NCI-H1092 treated with DMSO at 0.1 percent for 48 hours (cell line): ENCODE measurements around the gene POU2F1.

Source experiments
- DNase-seq: peaks from one replicate; lab custom pipeline; 2025; lab: John Stamatoyannopoulos, UW

The POU2F1 gene

GRCh38 chr1:167272369-167272957 lies 51.8 kb downstream of the POU2F1 start:
- DNase-seq, result no peak

GRCh38 chr1:167273027-167273800 lies 52.5 kb downstream of the POU2F1 start:
- DNase-seq, result peak; percentile 21

DNA sequence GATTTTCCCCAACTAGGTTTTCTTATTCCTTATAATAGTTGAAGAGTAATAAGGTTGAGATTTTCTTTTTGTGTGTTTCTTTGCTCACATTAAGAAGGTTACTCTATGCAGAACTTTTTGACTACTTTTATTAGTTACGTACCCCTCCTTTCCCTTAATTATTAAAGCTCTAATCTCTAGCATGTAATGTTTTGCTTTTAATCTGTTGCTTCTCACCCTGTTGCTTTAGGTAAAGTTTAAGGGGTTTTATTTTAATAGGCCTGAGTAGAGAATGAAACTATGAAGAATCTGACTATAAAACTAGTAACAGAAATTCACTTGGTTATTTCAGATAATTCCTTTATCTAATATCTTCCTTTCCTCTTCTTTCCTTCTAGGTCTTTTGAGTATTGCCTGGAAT lies 53.4 kb downstream of the POU2F1 start:
- DNase-seq, result no peak

DNA sequence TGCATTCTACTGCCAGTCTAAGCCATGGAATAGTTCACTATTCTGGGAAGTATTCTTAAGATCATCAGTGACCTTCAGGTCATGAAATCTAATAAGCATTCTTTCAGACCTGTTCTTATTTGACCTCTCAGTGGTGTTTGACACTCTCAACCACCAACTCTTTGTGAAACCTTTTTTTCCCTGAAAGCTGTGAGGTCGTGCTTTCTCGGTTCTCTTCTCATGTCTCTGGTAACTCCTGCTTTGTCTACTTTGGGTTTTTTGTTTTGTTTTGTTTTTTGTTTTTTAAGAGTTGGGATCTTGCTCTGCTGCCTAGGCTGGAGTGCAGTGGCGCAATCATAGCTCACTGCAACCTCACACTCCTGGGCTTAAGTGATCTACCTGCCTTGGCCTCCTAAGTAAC lies 56.3 kb downstream of the POU2F1 start:
- DNase-seq, result no peak

DNA sequence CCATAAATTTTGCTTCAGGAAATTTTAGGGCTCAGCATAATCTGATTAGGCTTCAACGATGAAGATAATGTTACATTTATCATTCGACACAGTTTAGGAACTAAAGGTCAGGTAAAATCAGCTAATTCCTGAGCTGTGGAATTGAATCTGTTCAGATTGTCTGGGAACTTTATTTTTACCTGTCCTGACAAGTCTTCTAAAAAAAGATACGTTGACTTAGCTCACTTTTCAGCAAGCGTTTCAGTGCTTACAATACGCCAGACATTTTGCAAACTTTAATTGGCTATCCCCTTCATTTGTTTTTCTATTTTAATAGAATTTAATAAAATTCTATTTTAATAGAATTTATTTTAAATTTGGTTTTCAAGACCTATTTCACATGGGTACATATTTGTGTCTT lies 57.8 kb downstream of the POU2F1 start:
- DNase-seq, result no peak

GRCh38 chr1:167280912-167281311 lies 60.2 kb downstream of the POU2F1 start:
- no peak for DNase-seq

GRCh38 chr1:167288390-167289074 lies 67.8 kb downstream of the POU2F1 start:
- no peak for DNase-seq

DNA sequence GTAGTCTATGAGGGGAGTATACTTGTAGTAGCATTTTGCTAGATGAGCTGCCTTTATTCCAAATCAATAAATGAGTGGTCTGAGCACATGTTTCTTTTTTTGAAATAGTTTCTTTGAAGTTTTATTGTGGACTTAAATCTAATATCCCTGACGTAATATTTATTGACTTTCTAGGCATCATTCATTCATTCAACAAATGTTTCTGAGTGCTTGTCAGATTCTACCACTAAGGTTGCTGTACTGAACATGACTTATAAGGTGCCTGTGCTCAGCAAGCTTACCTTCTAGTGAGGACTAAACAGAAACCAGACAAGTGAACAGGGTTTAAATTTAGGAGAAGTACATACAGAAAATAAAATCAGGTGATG lies 68.4 kb downstream of the POU2F1 start:
- DNase-seq, result no peak

DNA sequence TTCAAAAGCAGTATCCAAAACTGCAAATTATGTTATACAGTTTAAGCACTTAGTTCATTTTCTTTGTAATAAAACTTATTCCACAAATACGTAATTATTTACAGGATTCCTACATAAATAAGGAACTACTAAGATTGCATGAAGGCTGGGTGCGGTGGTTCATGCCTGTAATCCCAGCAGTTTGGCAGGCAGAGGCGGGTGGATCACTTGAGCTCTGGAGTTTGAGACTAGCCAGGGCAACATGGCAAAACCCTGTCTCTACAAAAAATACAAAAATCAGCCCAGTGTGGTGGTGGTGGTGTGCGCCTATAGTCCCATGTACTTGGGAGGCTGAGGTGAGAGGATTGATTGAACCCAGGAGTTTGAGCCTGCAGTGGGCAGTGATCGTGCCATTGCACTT lies 69.3 kb downstream of the POU2F1 start:
- no peak for DNase-seq

- no peak for DNase-seq
Observed at GRCh38 chr1:167291539-167292185, 71.0 kb downstream of the POU2F1 start.

DNA sequence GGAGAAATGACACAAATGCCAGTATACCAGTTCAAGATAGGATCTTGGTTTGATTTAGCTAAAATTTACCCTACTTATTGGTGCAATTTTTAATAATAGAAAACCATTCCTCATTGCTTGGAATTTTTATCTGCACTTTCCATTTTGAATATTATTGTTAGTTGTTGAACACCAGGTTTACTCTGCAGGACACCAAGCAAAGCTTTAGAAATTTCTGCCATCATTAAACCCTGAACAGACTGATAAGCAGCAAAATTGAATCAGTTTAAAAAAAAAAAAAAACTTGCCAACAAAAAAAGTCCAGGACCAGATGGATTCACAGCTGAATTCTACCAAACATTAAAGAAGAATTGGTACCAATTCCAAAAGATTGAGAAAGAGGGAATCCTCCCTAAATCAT lies 71.5 kb downstream of the POU2F1 start:
- no peak for DNase-seq

DNA sequence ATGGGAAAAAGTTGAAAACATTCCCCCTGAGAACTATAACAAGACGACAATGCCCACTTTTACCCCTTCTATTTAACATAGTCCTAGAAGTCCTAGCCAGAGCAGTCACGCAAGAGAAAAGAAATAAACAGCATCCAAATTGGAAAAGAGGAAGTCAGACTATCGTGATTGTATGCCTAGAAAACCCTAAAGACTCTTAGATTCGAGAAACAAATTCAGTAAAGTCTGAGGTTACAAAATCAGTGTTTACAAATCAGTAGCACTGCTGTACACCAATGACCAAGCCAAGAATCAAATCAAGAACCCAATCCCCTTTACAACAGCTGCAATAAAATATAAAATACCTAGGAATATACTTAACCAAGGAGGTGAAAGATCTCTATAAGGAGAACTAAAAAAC lies 72.4 kb downstream of the POU2F1 start:
- no peak for DNase-seq

DNA sequence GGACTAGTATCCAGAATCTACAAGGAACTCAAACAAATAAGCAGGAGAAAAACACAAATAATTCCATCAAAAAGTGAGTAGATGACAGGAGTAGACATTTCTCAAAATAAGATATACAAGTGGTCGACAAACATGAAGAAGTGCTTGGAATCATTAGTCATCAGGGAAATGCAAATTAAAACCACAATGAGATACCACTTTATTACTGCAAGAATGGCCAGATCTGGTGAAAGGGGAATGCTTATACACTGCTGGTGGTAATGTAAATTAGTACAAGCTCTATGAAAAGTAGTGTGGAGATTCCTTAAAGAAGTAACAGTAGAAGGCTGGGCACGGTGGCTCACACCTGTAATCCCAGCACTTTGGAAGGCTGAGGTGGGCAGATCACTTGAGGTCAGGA lies 73.8 kb downstream of the POU2F1 start:
- DNase-seq, result no peak

GRCh38 chr1:167297222-167298214 lies 76.8 kb downstream of the POU2F1 start:
- no peak for DNase-seq

GRCh38 chr1:167298325-167298724 lies 77.6 kb downstream of the POU2F1 start:
- DNase-seq, result no peak

DNA sequence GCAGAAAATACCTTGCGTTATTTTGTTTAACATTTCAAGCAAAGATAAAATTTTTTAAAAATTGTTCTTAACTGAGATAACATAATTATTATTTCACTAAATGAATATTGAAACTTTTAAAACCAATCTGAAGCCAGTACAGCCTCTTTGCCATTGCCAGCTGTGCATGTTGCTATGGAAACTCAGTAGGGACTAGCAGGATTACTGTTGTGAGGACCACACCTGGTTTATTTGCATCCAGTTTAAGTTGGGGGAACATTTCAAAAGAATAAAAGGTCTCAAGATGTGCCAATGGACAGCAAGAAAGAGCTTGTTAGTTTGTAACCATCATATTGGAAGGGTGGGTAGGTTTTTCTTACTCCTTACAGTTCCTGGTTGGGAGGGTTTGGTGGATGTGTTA lies 80.7 kb downstream of the POU2F1 start:
- DNase-seq, result no peak

- no peak for DNase-seq
Observed at GRCh38 chr1:167304165-167304564, 83.5 kb downstream of the POU2F1 start.

DNA sequence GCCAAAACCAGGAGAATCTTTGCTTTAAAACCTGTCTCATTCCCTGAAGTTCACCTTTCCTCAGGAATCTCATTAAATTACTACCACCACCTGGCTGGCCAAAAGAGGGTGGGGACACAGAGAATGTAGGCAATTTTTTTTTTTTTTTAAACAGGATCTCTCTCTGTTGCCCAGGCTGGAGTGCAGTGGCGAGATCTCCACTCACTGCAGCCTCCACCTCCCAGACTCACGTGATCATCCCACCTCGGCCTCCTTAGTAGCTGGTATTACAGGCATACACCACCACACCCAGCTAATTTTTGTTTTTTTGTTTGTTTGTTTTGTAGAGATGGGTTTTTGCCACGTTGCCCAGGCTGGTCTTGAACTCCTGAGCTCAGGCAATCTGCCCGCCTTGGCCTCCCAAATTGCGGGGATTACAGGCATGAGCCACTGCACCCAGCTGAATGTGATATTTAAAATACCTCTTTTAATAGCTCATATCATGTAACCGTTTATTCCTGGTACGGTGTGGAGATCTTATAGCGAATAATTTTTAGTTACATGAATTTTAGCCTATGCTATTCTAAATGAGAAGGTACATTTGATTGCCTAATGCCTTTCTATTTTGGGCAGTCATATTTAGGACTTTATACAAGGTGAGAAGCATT lies 84.5 kb downstream of the POU2F1 start:
- no peak for DNase-seq

GRCh38 chr1:167305706-167306277 lies 85.1 kb downstream of the POU2F1 start:
- DNase-seq, result no peak

- DNase-seq, result no peak
Observed at GRCh38 chr1:167310732-167311131, 90.0 kb downstream of the POU2F1 start.

DNA sequence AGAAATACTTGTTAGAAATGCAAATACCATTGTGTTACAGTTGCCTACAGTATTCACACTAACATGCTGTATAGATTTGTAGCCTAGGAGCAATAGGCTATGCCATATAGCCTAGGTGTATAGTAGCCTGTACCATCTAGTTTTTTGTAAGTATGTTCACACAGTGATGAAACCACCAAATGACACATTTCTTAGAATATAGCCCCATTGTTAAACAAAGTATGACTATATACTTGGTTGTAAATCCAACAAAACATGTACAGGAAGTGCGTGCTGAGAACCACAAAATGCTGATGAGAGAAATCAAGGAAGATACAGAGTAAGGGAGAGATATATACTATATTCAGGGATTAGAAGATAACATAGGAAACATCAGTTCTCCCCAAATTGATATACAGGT lies 92.2 kb downstream of the POU2F1 start:
- DNase-seq, result no peak
